HepG2 (cell line): ENCODE data around the gene CXCL17. TPM values are rescaled to one million over a fixed set of nuclear protein-coding genes. Genes with fewer than 3 reads are reported as not detected.

Experiments used
- ATAC-seq: fragments of 200-7000 bp; cut with Tn5 transposase; 3 replicates; pipeline ENCODE4 v1.9.1; 2020; ENCODE audit warnings: mild to moderate bottlenecking, moderate library complexity
- BruUV-seq: library from RNA; stranded (reverse); fragments of 400-500 nt; replicated peaks from 2 replicates; lab custom pipeline; 2021; lab: Mats Ljungman, UMichigan
- CTCF ChIA-PET: fragments of 300-600 bp; formaldehyde crosslinking; extraction: SDS; loops from one replicate; lab custom pipeline; 2021; ENCODE audit warnings: low total read pairs, inconsistent platforms, low intra/inter-chr PET ratio; lab: Yijun Ruan, JAX
- POLR2A ChIA-PET: fragments of 350-600 bp; sonication (Branson Sonifier 250); formaldehyde crosslinking; loops from one replicate; lab custom pipeline; 2020; ENCODE audit warnings: antibody characterized with exemption, inconsistent platforms; lab: Yijun Ruan, JAX
- DNase-seq: peaks from one replicate; pipeline ENCODE4 v3.0.0-alpha.2; 2015; ENCODE audit warnings: low spot score
- FAIRE-seq: peaks from 3 replicates; lab custom pipeline; 2011; peaks lifted over from hg19 to GRCh38; lab: Jason Lieb, UNC
- H2AFZ ChIP-seq: one replicate; pipeline ENCODE4 v1.6.1; 2011; ENCODE audit warnings: low read length, inconsistent platforms
- H3K27ac ChIP-seq: fragments of 300-600 bp; 3 replicates; pipeline ENCODE4 v1.8.0; 2011; ENCODE audit warnings: mixed run types, mild to moderate bottlenecking, mixed read lengths, low read length, inconsistent platforms; ENCODE audit not compliant: insufficient read depth; ENCODE audit errors: extremely low read length
- H3K27me3 ChIP-seq, 2 experiments: fragments of 200-600 bp in 1 of 2; 2 replicates in 1 of 2; 3 replicates in 1 of 2; pipeline versions ENCODE4 v1.6.0 to v1.8.0; 2011; ENCODE audit warnings: low read length in 2 of 2, mild to moderate bottlenecking in 2 of 2, moderate library complexity in 2 of 2, inconsistent platforms in 1 of 2; ENCODE audit not compliant: insufficient read depth in 2 of 2, control insufficient read depth in 1 of 2
- H3K36me3 ChIP-seq, 2 experiments: fragments of 200-600 bp in 1 of 2; replicated peaks in 1 of 2; 2 replicates in 1 of 2; 3 replicates in 1 of 2; pipeline versions ENCODE4 v1.5.1 to v1.8.0; 2011; ENCODE audit warnings: low read length in 2 of 2, inconsistent platforms in 1 of 2; ENCODE audit not compliant: insufficient read depth in 2 of 2, control insufficient read depth in 1 of 2
- H3K4me1 ChIP-seq: 2 replicates; pipeline ENCODE4 v1.5.1; 2012; ENCODE audit warnings: low read length, inconsistent platforms; ENCODE audit not compliant: insufficient read depth
- H3K4me2 ChIP-seq: 2 replicates; pipeline ENCODE4 v1.6.0; 2011; ENCODE audit warnings: low read depth, low read length, inconsistent platforms
- H3K4me3 ChIP-seq, 3 experiments: fragments of 200-600 bp in 1 of 3; sonication (generic), shearing (Covaris generic) in 1 of 3; replicated peaks in 1 of 3; 2 replicates each; pipeline ENCODE4 v1.5.1; 2011 to 2016; ENCODE audit warnings: low read length in 3 of 3, inconsistent platforms in 2 of 3, low read depth in 2 of 3, mild to moderate bottlenecking in 2 of 3, control low read depth in 1 of 3, mixed read lengths in 1 of 3; ENCODE audit not compliant: insufficient read depth in 1 of 3
- H3K79me2 ChIP-seq: one replicate; pipeline ENCODE4 v1.6.1; 2011; ENCODE audit warnings: low read length, inconsistent platforms; ENCODE audit not compliant: insufficient read depth
- H3K9ac ChIP-seq: 2 replicates; pipeline ENCODE4 v1.6.0; 2011; ENCODE audit warnings: mild to moderate bottlenecking, low read depth, low read length, inconsistent platforms; ENCODE audit not compliant: insufficient read depth
- H3K9me3 ChIP-seq: 2 replicates; pipeline ENCODE4 v1.5.1; 2012; ENCODE audit warnings: mild to moderate bottlenecking, low read length
- H4K20me1 ChIP-seq: 2 replicates; pipeline ENCODE4 v1.6.0; 2011; ENCODE audit warnings: inconsistent platforms, mild to moderate bottlenecking, low read length, moderate library complexity; ENCODE audit not compliant: insufficient read depth
- ARHGAP35 ChIP-seq: sonication (generic); formaldehyde crosslinking; IDR thresholded peaks from 2 replicates; pipeline ENCODE4 v1.9.0; 2022; ENCODE audit warnings: mild to moderate bottlenecking, inconsistent platforms, moderate library complexity, missing genetic modification reagents, borderline replicate concordance
- FLYWCH1 ChIP-seq: sonication (generic); formaldehyde crosslinking; IDR thresholded peaks from 2 replicates; pipeline ENCODE4 v1.8.1; 2023; ENCODE audit warnings: mild to moderate bottlenecking, missing genetic modification reagents
- MED8 ChIP-seq: sonication (generic); formaldehyde crosslinking; IDR thresholded peaks from 2 replicates; pipeline ENCODE4 v1.8.1; 2023; ENCODE audit warnings: mild to moderate bottlenecking, missing genetic modification reagents; ENCODE audit not compliant: insufficient replicate concordance
- NR1H2 ChIP-seq: sonication (generic); formaldehyde crosslinking; IDR thresholded peaks from 2 replicates; pipeline ENCODE4 v1.8.1; 2022; ENCODE audit warnings: low read depth, missing genetic modification reagents, borderline replicate concordance
- NR2F1 ChIP-seq, 2 experiments: fragments of 450-650 bp in 1 of 2; formaldehyde crosslinking in 1 of 2; IDR thresholded peaks; 2 replicates each; pipeline versions ENCODE4 v1.5.0 to v1.6.1; 2016 to 2020; ENCODE audit warnings: mild to moderate bottlenecking in 1 of 2, missing compliant biosample characterization in 1 of 2, missing genetic modification reagents in 1 of 2, moderate library complexity in 1 of 2
- RBM39 ChIP-seq: fragments of 200-400 bp; formaldehyde crosslinking; IDR thresholded peaks from one replicate; pipeline ENCODE4 v1.6.1; 2018; ENCODE audit warnings: antibody characterized with exemption, mild to moderate bottlenecking, low read depth, low read length; ENCODE audit not compliant: poor library complexity, severe bottlenecking
- RORA ChIP-seq: sonication (generic); formaldehyde crosslinking; IDR thresholded peaks from 2 replicates; pipeline ENCODE4 v1.5.0; 2020; ENCODE audit warnings: mild to moderate bottlenecking, missing genetic modification reagents, moderate library complexity
- SIN3B ChIP-seq: fragments of 150-350 bp; IDR thresholded peaks from 2 replicates; pipeline ENCODE4 v1.6.1; 2014; ENCODE audit warnings: low read length
- SP2 ChIP-seq: sonication (generic); formaldehyde crosslinking; IDR thresholded peaks from 2 replicates; pipeline ENCODE4 v1.5.1; 2020; ENCODE audit warnings: mild to moderate bottlenecking, missing genetic modification reagents
- SP5 ChIP-seq: IDR thresholded peaks from 2 replicates; pipeline ENCODE4 v1.6.1; 2016; ENCODE audit warnings: low read depth, borderline replicate concordance
- ZNF260 ChIP-seq: sonication (generic); formaldehyde crosslinking; IDR thresholded peaks from 2 replicates; pipeline ENCODE4 v1.4.0; 2020; ENCODE audit warnings: missing genetic modification reagents, low read depth, mild to moderate bottlenecking, borderline replicate concordance
- ZNF281 ChIP-seq: sonication (generic); formaldehyde crosslinking; IDR thresholded peaks from 2 replicates; pipeline ENCODE4 v1.4.0; 2020; ENCODE audit warnings: missing genetic modification reagents, borderline replicate concordance
- ZNF30 ChIP-seq: sonication (generic); formaldehyde crosslinking; IDR thresholded peaks from 2 replicates; pipeline ENCODE4 v1.5.0; 2020; ENCODE audit warnings: mild to moderate bottlenecking, missing genetic modification reagents
- ZSCAN21 ChIP-seq: sonication (generic); formaldehyde crosslinking; IDR thresholded peaks from 2 replicates; pipeline ENCODE4 v1.8.0; 2022; ENCODE audit warnings: mild to moderate bottlenecking, missing genetic modification reagents, moderate library complexity, borderline replicate concordance
- WGBS: methylation state at CpG from one replicate; pipeline ENCODE4 v1.1.6; 2017; ENCODE audit warnings: low lambda C conversion rate; 5-methylcytosine and 5-hydroxymethylcytosine counted together
- in situ Hi-C: cut with HindIII; loops from 2 replicates; pipeline ENCODE4 v1.10.0; 2017; ENCODE audit warnings: low pct_unique_long_range_greater_than_20kb; ENCODE audit not compliant: extremely low pct_ligation_motif_present
- intact Hi-C: fragments of 100-400 bp; cut with micrococcal nuclease; formaldehyde crosslinking; loops from one replicate; pipeline ENCODE4 v1.10.0; 2022; ENCODE audit not compliant: unreplicated experiment
- polyA plus RNA-seq, 8 experiments: library from polyadenylated mRNA; depleted of rRNA in 3 of 8; stranded (reverse) in 7 of 8; unstranded in 1 of 8; fragments of >200 nt; fragmentation: Illumina TruSeq in 4 of 8; extraction: Trizol in 4 of 8; gene quantifications; 2 replicates each; pipeline versions ENCODE4 v1.2.1 to v1.2.3, GENCODE V29; 2011 to 2016; ENCODE audit warnings: low read depth in 4 of 8, missing spikeins in 1 of 8, mixed read lengths in 1 of 8; ENCODE audit not compliant: insufficient read depth in 1 of 8
- total RNA-seq, 5 experiments: library from RNA; depleted of rRNA; stranded (reverse); fragments of >200 nt; fragmentation: Illumina TruSeq; extraction: Trizol; gene quantifications; 2 replicates each; pipeline ENCODE4 v1.2.3, GENCODE V29; 2016; ENCODE audit warnings: low read depth in 1 of 5

CXCL17 gene
- total and polyA plus RNA-seq, 2 of the 13 experiments (the other 11 are each of a cell fraction or from before 2014, with no cell fraction given) = 0.12 TPM; not detected in 1

DNA sequence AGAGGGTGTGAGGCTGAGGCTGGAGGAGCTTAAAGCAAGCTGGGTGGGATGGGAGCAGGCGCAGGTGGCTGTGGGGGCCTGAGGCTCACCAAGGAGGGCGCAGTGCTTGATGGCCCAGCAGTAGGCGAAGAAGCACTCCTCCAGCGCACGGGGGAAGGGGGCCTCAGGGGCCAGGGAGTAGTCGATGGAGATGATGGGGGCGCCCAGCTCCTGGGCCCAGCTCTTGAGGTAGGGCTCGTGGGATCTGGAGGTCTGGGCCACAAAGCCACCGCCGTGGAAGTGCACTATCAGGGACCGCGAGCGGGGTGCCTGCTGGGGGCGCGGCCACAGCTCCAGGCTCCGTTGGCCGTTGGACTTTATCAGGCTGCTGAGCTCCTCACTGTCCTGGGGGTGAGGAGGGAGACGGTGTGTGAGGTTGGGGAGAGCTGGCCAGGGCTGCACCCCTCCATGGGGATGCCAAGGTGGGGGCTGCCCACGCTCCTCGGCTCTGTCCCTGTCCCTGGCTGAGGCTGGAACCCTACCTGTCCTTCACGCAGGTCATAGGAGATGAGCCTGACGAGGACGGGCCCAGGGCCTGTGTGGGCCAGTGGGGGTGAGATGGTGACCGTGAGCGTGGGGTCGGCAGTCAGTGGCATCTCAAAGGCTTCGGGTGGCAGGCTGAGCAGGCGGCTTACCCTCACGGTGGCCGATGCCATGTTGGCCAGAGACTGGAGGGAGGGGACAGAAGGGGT lies 35.5 kb downstream of the CXCL17 start:
- in situ Hi-C loops (no loop called here), intact Hi-C loops (no loop called here)
- no peaks in the 10 kb centered on the region for H3K9me3 ChIP-seq
- no peak for ATAC-seq
- H3K4me2 ChIP-seq = no peak overlapping the region
- no peak for DNase-seq
- no peaks in the 10 kb centered on the region for H4K20me1 ChIP-seq
- H3K36me3 ChIP-seq = no peaks in the 10 kb centered on the region
- H3K4me3 ChIP-seq = no peak overlapping the region
- no peak overlapping the region for H3K27ac ChIP-seq
- no peaks in the 10 kb centered on the region for H3K79me2 ChIP-seq
- H3K27me3 ChIP-seq = peaks cover 10 to 46% of the 10 kb centered on the region in 2 experiments
- no TSS peak for BruUV-seq
- TF ChIP-seq FLYWCH1 (CRISPR knock-in tag) (no peak), ZSCAN21 (CRISPR knock-in tag) (no peak), RORA (CRISPR knock-in tag) (no peak), SIN3B (no peak), ZNF281 (CRISPR knock-in tag) (no peak), ARHGAP35 (CRISPR knock-in tag) (no peak), NR2F1 (CRISPR knock-in tag; IDR thresholded peaks at IDR 0.05) (no peak), SP5 (no peak), ZNF30 (CRISPR knock-in tag) (no peak), ZNF260 (CRISPR knock-in tag) (no peak), SP2 (CRISPR knock-in tag) (no peak), MED8 (CRISPR knock-in tag) (no peak), RBM39 (no peak), NR1H2 (CRISPR knock-in tag) (no peak)
- 73% methylated on average over 3 of the region's 30 CpGs for WGBS
- no peak overlapping the region for H3K9ac ChIP-seq
- peaks cover 12% of the 10 kb centered on the region for H3K4me1 ChIP-seq
- ChIA-PET POLR2A (no interaction called here), CTCF (no interaction called here)
- FAIRE-seq = no peak
- no peak overlapping the region for H2AFZ ChIP-seq
